WTC11 (cell line): ENCODE results near the gene SMO. TPM values are rescaled to one million over a fixed set of nuclear protein-coding genes. Genes with fewer than 3 reads are reported as not detected.

ENCODE experiments used
- ATAC-seq: fragments of 200-7000 bp; cut with Tn5 transposase; 2 replicates; pipeline ENCODE4 v1.10.0; 2021; ENCODE audit warnings: mild to moderate bottlenecking, moderate library complexity
- CTCF ChIA-PET: fragments of 300-600 bp; sonication (Branson Sonifier 250); formaldehyde crosslinking; loops from one replicate; lab custom pipeline; 2021; ENCODE audit warnings: antibody characterized with exemption; lab: Charles Lee
- POLR2A ChIA-PET: fragments of 350-600 bp; sonication (Branson Sonifier 250); formaldehyde crosslinking; loops from one replicate; lab custom pipeline; 2021; ENCODE audit warnings: antibody characterized with exemption; lab: Charles Lee
- DNase-seq: peaks from one replicate; pipeline ENCODE4 v3.0.0; 2021; ENCODE audit warnings: low spot score
- H3K27ac Mint-ChIP-seq: 2 replicates; pipeline ENCODE4 v1.8.0; 2021; ENCODE audit warnings: mixed read lengths
- H3K27me3 Mint-ChIP-seq: 2 replicates; pipeline ENCODE4 v1.8.0; 2021; ENCODE audit warnings: low read depth, mild to moderate bottlenecking, moderate library complexity, mixed read lengths
- H3K36me3 Mint-ChIP-seq: 2 replicates; pipeline ENCODE4 v1.8.0; 2021; ENCODE audit warnings: mixed read lengths
- H3K4me1 Mint-ChIP-seq: 2 replicates; pipeline ENCODE4 v1.8.0; 2022; ENCODE audit warnings: mixed read lengths
- H3K4me3 Mint-ChIP-seq: 2 replicates; pipeline ENCODE4 v1.8.0; 2021; ENCODE audit warnings: mild to moderate bottlenecking, moderate library complexity, mixed read lengths
- H3K9me3 Mint-ChIP-seq: 2 replicates; pipeline ENCODE4 v1.8.0; 2021; ENCODE audit warnings: mixed read lengths
- ATF1 ChIP-seq: sonication (generic); formaldehyde crosslinking; IDR thresholded peaks from 2 replicates; pipeline ENCODE4 v1.8.1; 2023; ENCODE audit warnings: mild to moderate bottlenecking, moderate library complexity, missing genetic modification reagents
- CREB1 ChIP-seq: sonication (generic); formaldehyde crosslinking; IDR thresholded peaks from 2 replicates; pipeline ENCODE4 v1.8.0; 2023; ENCODE audit warnings: mild to moderate bottlenecking, missing genetic modification reagents
- CREM ChIP-seq: sonication (generic); formaldehyde crosslinking; IDR thresholded peaks from 2 replicates; pipeline ENCODE4 v1.8.1; 2022; ENCODE audit warnings: mild to moderate bottlenecking, missing genetic modification reagents, moderate library complexity
- FOXJ3 ChIP-seq: sonication (generic); formaldehyde crosslinking; IDR thresholded peaks from 2 replicates; pipeline ENCODE4 v1.9.0; 2021; ENCODE audit warnings: missing genetic modification reagents, mild to moderate bottlenecking, borderline replicate concordance
- KAT7 ChIP-seq: sonication (generic); formaldehyde crosslinking; IDR thresholded peaks from 2 replicates; pipeline ENCODE4 v1.8.1; 2023; ENCODE audit warnings: missing genetic modification reagents, mild to moderate bottlenecking, borderline replicate concordance
- MXD4 ChIP-seq: fragments of 250-450 bp; sonication (Bioruptor Pico); IDR thresholded peaks from 2 replicates; pipeline ENCODE4 v1.8.0; 2021; ENCODE audit warnings: mild to moderate bottlenecking, moderate library complexity, borderline replicate concordance
- SP1 ChIP-seq: sonication (generic); formaldehyde crosslinking; conservative IDR thresholded peaks from 2 replicates; pipeline ENCODE4 v1.8.1; 2022; ENCODE audit warnings: missing genetic modification reagents
- TEAD1 ChIP-seq: sonication (generic); formaldehyde crosslinking; IDR thresholded peaks from 2 replicates; pipeline ENCODE4 v1.8.0; 2022; ENCODE audit warnings: mild to moderate bottlenecking, missing genetic modification reagents
- ZNF121 ChIP-seq: sonication (generic); formaldehyde crosslinking; IDR thresholded peaks from 2 replicates; pipeline ENCODE4 v1.8.0; 2023; ENCODE audit warnings: missing genetic modification reagents
- ZNF317 ChIP-seq: sonication (generic); formaldehyde crosslinking; IDR thresholded peaks from 2 replicates; pipeline ENCODE4 v1.8.1; 2023; ENCODE audit warnings: low read depth, mild to moderate bottlenecking, moderate library complexity, missing genetic modification reagents, borderline replicate concordance
- ZNF396 ChIP-seq: fragments of 250-450 bp; sonication (Bioruptor Pico); IDR thresholded peaks from 2 replicates; pipeline ENCODE4 v1.8.0; 2021; ENCODE audit warnings: mild to moderate bottlenecking, moderate library complexity, borderline replicate concordance
- total RNA-seq: library from RNA; stranded (reverse); gene quantifications from 3 replicates; pipeline ENCODE4 v1.2.3, GENCODE V29; 2021
- TF ChIP-seq, protein P1 (sequence below): sonication (generic); formaldehyde crosslinking; IDR thresholded peaks from 2 replicates; pipeline ENCODE4 v1.8.1; 2022; ENCODE audit warnings: mild to moderate bottlenecking, moderate library complexity, missing genetic modification reagents
- TF ChIP-seq, protein P2 (sequence below): sonication (generic); formaldehyde crosslinking; IDR thresholded peaks from 2 replicates; pipeline ENCODE4 v1.8.0; 2023; ENCODE audit warnings: mild to moderate bottlenecking, missing genetic modification reagents
- TF ChIP-seq, protein P3 (sequence below): sonication (generic); formaldehyde crosslinking; IDR thresholded peaks from 2 replicates; pipeline ENCODE4 v1.8.0; 2022; ENCODE audit warnings: missing genetic modification reagents
- TF ChIP-seq, protein P4 (sequence below): sonication (generic); formaldehyde crosslinking; conservative IDR thresholded peaks from 2 replicates; pipeline ENCODE4 v1.8.1; 2023; ENCODE audit warnings: mild to moderate bottlenecking, low read depth, missing genetic modification reagents, moderate library complexity
- TF ChIP-seq, protein P5 (sequence below): sonication (generic); formaldehyde crosslinking; IDR thresholded peaks from 2 replicates; pipeline ENCODE4 v1.8.1; 2023; ENCODE audit warnings: mild to moderate bottlenecking, missing genetic modification reagents
- TF ChIP-seq, protein P6 (sequence below): sonication (generic); formaldehyde crosslinking; IDR thresholded peaks from 2 replicates; pipeline ENCODE4 v1.8.0; 2023; ENCODE audit warnings: missing genetic modification reagents

Gene SMO
- total RNA-seq, 1 experiment from 2014 or later: 56.9 TPM

DNA sequence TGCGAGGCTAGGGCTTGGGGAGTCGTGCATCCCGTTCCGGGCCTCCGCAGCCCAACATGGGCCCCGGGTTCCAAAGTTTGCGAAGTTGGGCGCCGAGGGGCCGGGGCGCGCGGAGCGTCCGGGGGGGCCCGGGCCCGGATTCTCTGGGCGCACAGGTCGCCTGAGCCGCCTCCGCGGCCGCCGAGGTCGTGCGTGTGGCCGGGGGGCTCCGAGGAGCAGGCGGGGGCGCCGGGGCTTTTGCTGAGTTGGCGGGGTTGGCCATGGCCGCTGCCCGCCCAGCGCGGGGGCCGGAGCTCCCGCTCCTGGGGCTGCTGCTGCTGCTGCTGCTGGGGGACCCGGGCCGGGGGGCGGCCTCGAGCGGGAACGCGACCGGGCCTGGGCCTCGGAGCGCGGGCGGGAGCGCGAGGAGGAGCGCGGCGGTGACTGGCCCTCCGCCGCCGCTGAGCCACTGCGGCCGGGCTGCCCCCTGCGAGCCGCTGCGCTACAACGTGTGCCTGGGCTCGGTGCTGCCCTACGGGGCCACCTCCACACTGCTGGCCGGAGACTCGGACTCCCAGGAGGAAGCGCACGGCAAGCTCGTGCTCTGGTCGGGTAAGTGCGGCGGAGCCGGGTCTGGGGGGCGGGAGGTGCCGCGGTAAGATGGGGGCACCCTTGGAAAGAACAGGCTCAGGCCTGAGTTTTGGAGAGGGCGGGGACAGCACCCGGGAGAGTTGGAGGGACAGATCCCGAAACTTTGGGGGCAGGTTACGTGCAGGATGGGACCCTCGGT is 643 bp downstream of the SMO start (continued):
- no peak for TF ChIP-seq CREB1
- TF ChIP-seq, protein P1, sequence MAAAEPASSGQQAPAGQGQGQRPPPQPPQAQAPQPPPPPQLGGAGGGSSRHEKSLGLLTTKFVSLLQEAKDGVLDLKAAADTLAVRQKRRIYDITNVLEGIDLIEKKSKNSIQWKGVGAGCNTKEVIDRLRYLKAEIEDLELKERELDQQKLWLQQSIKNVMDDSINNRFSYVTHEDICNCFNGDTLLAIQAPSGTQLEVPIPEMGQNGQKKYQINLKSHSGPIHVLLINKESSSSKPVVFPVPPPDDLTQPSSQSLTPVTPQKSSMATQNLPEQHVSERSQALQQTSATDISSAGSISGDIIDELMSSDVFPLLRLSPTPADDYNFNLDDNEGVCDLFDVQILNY (CRISPR knock-in tag): peak; percentile 58; the same call in 1 of the 2 replicates
- TF ChIP-seq, protein P2, sequence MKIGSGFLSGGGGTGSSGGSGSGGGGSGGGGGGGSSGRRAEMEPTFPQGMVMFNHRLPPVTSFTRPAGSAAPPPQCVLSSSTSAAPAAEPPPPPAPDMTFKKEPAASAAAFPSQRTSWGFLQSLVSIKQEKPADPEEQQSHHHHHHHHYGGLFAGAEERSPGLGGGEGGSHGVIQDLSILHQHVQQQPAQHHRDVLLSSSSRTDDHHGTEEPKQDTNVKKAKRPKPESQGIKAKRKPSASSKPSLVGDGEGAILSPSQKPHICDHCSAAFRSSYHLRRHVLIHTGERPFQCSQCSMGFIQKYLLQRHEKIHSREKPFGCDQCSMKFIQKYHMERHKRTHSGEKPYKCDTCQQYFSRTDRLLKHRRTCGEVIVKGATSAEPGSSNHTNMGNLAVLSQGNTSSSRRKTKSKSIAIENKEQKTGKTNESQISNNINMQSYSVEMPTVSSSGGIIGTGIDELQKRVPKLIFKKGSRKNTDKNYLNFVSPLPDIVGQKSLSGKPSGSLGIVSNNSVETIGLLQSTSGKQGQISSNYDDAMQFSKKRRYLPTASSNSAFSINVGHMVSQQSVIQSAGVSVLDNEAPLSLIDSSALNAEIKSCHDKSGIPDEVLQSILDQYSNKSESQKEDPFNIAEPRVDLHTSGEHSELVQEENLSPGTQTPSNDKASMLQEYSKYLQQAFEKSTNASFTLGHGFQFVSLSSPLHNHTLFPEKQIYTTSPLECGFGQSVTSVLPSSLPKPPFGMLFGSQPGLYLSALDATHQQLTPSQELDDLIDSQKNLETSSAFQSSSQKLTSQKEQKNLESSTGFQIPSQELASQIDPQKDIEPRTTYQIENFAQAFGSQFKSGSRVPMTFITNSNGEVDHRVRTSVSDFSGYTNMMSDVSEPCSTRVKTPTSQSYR: no peak
- TF ChIP-seq, protein P3, sequence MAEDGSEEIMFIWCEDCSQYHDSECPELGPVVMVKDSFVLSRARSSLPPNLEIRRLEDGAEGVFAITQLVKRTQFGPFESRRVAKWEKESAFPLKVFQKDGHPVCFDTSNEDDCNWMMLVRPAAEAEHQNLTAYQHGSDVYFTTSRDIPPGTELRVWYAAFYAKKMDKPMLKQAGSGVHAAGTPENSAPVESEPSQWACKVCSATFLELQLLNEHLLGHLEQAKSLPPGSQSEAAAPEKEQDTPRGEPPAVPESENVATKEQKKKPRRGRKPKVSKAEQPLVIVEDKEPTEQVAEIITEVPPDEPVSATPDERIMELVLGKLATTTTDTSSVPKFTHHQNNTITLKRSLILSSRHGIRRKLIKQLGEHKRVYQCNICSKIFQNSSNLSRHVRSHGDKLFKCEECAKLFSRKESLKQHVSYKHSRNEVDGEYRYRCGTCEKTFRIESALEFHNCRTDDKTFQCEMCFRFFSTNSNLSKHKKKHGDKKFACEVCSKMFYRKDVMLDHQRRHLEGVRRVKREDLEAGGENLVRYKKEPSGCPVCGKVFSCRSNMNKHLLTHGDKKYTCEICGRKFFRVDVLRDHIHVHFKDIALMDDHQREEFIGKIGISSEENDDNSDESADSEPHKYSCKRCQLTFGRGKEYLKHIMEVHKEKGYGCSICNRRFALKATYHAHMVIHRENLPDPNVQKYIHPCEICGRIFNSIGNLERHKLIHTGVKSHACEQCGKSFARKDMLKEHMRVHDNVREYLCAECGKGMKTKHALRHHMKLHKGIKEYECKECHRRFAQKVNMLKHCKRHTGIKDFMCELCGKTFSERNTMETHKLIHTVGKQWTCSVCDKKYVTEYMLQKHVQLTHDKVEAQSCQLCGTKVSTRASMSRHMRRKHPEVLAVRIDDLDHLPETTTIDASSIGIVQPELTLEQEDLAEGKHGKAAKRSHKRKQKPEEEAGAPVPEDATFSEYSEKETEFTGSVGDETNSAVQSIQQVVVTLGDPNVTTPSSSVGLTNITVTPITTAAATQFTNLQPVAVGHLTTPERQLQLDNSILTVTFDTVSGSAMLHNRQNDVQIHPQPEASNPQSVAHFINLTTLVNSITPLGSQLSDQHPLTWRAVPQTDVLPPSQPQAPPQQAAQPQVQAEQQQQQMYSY (CRISPR knock-in tag): 0 out of 2 replicates have a peak, but pooled peaks have one; percentile 8
- TF ChIP-seq, protein P4, sequence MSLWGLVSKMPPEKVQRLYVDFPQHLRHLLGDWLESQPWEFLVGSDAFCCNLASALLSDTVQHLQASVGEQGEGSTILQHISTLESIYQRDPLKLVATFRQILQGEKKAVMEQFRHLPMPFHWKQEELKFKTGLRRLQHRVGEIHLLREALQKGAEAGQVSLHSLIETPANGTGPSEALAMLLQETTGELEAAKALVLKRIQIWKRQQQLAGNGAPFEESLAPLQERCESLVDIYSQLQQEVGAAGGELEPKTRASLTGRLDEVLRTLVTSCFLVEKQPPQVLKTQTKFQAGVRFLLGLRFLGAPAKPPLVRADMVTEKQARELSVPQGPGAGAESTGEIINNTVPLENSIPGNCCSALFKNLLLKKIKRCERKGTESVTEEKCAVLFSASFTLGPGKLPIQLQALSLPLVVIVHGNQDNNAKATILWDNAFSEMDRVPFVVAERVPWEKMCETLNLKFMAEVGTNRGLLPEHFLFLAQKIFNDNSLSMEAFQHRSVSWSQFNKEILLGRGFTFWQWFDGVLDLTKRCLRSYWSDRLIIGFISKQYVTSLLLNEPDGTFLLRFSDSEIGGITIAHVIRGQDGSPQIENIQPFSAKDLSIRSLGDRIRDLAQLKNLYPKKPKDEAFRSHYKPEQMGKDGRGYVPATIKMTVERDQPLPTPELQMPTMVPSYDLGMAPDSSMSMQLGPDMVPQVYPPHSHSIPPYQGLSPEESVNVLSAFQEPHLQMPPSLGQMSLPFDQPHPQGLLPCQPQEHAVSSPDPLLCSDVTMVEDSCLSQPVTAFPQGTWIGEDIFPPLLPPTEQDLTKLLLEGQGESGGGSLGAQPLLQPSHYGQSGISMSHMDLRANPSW (CRISPR knock-in tag): no peak
- no peak; the same call in 1 of the 2 replicates for TF ChIP-seq SP1 (CRISPR knock-in tag)
- no peak for TF ChIP-seq KAT7
- TF ChIP-seq, protein P5, sequence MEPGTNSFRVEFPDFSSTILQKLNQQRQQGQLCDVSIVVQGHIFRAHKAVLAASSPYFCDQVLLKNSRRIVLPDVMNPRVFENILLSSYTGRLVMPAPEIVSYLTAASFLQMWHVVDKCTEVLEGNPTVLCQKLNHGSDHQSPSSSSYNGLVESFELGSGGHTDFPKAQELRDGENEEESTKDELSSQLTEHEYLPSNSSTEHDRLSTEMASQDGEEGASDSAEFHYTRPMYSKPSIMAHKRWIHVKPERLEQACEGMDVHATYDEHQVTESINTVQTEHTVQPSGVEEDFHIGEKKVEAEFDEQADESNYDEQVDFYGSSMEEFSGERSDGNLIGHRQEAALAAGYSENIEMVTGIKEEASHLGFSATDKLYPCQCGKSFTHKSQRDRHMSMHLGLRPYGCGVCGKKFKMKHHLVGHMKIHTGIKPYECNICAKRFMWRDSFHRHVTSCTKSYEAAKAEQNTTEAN: 0 out of 2 replicates have a peak, but pooled peaks have one; percentile 27
- TF ChIP-seq CREM: 0 out of 2 replicates have a peak, but pooled peaks have one; percentile 30
- TF ChIP-seq ZNF121 (CRISPR knock-in tag): no peak
- no peak for TF ChIP-seq ZNF396
- 0 out of 2 replicates have a peak, but pooled peaks have one; percentile 14 for TF ChIP-seq ATF1

DNA sequence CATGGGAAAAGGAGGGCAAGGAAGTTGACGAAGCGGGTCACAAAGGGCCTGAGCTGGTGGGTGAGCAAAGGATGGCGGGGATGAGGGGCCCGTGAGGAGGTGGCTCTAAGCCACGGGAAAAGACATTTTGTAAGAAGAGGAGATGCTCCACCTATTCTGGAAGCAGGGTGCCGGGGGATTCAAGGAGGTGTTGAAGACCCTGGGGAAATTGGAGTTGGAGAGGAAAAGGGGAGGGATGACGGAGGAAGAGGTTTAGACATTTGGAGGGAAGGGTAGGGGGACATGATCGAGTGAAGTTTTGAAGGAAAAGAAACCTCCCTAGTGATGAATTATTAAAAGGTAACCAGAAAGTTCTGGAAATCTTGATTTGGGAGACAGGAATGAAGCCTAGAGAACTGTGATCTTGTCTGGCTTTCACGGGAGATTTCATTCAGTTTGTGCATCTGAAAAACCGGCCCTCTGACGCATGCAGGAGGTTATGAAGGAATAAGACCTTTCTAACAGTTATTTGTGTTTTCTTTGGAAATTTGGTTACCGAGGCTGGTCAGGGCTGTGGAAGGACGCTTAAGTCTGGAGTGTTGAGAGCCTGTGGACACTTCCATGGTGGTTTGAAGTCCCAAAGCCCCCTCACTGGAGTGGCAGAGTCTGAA is 1.4 kb downstream of the SMO start:
- peaks cover 19% of the 10 kb centered on the region for H3K36me3 Mint-ChIP-seq
- peaks cover 4% of the 10 kb centered on the region; the same call in 1 of the 2 replicates for H3K9me3 Mint-ChIP-seq
- peak overlapping the region; percentile 53; the same call in 1 of the 2 replicates for H3K27ac Mint-ChIP-seq
- DNase-seq: no peak
- peaks cover 41% of the 10 kb centered on the region for H3K4me1 Mint-ChIP-seq
- ATAC-seq: no peak
- H3K4me3 Mint-ChIP-seq: peak overlapping the region; percentile 96
- H3K27me3 Mint-ChIP-seq: peaks cover 30% of the 10 kb centered on the region
- ChIA-PET POLR2A (interaction anchor here (0.5 to 2.4 kb wide), 6 partner anchors 21 to 316 kb away, joined by 3 to 27 read pairs (median 4); partner anchors contain the start of genes AHCYL2 and TNPO3), CTCF (interaction anchor here (0.8 to 5.8 kb wide), 6 partner anchors 20 to 178 kb away, joined by 3 to 36 read pairs (median 5); no protein-coding TSS in a partner anchor)
- TF ChIP-seq, protein P5: 0 out of 2 replicates have a peak, but pooled peaks have one; percentile 10
- no peak for TF ChIP-seq FOXJ3 (CRISPR knock-in tag)
- TF ChIP-seq MXD4: no peak
- TF ChIP-seq TEAD1 (CRISPR knock-in tag): no peak
- TF ChIP-seq, protein P6, sequence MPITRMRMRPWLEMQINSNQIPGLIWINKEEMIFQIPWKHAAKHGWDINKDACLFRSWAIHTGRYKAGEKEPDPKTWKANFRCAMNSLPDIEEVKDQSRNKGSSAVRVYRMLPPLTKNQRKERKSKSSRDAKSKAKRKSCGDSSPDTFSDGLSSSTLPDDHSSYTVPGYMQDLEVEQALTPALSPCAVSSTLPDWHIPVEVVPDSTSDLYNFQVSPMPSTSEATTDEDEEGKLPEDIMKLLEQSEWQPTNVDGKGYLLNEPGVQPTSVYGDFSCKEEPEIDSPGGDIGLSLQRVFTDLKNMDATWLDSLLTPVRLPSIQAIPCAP: no peak
- TF ChIP-seq ZNF317 (CRISPR knock-in tag): no peak
